Anterior cingulate cortex (tissue), 58 donors: ENCODE measurements around the gene PKDREJ.
"Not testable (repeated sequence)": the region's sequence is repeated elsewhere in the genome, so short reads cannot be mapped to it uniquely, and the experiment has no call there.

Experiments
- DNase-seq, 58 donors: peaks; one replicate each; lab custom pipeline; 2025; lab: John Stamatoyannopoulos, UW

PKDREJ gene

DNA sequence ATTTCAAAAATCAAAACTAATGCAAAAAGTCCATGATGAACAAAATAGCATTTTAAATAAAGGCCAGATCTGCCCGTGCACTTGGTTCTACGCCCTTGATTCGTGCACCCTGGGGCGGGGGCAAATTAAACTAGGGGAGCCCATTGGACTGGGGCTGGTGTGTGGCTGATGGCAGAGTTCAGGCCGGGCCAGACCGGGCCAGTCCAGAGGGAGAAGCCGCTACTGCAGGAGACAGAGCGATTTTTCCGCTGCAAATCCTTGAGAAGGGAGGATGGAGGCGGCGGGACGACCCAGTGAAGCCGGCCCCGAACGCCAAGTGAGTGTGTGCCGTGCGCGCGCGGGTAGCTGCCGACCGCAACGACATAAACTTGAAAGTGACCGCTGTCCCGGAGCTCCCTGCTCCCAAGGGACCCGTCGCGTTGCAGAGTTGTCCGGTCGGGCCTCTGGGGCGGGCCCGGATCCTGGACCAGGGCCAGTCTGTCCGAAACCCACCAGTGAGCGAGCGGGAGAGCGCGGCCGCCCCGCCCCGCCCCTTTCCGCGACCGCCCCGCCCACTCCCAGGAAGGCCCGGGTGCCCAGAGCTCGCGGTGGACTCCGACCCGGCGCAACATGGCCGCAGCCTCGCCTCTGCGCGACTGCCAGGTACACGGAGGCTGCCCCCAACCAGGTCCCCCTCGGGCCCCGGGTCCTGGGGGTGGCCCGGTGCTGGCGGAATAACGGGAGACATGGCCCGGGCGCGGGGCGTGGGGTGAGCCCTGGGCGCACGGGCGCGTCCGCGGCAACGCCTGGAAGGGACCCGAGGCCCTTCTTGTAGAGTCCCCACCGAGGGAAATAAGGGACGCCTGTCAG, 4.5 kb upstream of the PKDREJ start, which contains the start of gene TTC38:
Gene TTC38, plus strand, starts transcription at position 578 of the 849 bp plus-strand sequence. Its CDS starts 32 bp downstream, at position 610.
- peak in 57 of 58 donors; percentile 25 to 89 (median 74) for DNase-seq

DNA sequence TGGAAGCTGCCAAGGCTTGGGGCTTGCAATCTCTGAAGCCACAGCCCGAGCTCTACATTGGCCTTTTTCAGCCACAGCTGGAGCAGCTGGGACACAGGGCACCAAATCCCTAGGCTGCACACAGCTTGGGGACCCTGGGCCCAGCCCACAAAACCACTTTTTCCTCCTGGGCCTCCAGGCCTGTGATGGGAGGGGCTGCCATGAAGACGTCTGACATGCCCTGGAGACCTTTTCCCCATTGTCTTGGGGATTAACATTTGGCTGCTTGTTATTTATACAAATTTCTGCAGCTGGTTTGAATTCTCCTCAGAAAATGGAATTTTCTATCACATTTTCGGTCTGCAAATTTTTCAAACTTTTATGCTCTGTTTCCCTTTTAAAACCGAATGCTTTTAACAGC, 2.5 kb upstream of the PKDREJ start:
- not testable (repeated sequence) for DNase-seq

DNA sequence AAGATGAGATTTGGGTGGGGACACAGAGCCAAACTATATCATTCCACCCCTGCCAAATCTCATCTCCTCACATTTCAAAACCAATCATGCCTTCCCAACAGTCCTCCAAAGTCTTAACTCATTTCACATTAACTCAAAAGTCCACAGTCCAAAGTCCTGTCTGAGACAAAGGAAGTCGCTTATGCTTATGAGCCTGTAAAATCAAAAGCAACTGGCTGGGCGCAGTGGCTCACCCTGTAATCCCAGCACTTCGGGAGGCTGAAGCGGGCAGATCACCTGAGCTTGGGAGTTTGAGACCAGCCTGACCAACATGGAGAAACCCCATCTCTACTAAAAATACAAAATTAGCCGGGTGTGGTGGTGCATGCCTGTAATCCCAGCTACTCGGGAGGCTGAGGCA, 1.4 kb upstream of the PKDREJ start:
- DNase-seq, result not testable (repeated sequence)

DNA sequence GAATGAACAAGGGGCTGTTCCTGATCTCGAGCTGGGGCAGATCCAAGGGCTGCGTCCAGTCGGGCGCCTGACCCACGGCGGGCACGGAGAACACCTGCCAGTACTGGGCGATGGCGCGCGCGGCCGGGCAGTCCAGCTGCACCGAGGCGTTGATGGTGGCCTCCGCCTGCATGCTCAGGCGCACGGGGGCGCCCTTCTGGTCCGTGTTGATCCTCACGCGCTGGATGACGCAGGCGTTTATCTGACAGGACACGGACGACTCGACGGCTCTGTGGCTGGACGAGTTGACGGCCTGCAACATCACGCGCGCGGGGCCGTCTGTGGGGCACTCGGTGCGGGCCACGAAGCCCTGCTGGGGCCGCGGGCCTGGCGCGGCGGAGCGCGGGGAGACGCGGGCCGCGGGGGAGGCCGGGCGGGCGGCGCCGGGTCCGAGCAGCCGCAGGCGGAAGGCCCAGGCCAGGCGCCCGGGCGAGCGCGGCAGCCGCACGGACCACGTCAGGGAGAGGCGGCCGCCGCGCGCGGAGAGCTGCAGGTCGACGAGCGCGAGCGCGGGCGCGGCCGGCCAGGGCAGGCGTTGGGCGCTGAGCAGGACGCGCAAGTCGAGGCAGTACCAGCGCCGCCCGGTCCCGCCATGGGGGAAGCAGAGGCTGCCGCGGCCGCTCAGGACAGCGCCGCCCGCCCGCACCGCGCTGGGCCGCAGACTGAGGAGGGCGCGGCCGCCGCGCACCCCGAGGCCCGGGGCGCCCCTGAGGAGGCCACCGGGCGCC, 511 bp downstream of the PKDREJ start:
- peak in 9 of 58 donors; percentile 10 to 38 (median 17) for DNase-seq

DNA sequence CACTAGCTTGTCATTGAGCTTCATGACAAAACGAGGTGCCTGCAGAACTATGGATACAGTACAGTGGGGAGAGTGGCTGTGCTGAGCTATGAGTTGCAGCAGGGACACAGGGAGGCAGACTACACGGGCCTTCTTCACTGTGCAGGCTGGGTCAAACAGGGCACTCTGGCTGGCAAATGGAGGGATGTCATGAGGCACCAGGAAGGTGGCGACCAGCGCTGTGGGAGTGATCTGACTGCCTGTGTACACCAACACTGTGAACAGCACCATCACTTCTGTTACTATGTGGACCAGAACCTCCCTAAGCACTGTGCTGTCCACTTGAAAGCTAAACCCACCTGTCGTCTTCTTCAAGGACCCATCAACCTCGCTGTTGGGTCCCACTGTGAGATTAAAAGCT, 3.1 kb downstream of the PKDREJ start:
- no peak for DNase-seq

DNA sequence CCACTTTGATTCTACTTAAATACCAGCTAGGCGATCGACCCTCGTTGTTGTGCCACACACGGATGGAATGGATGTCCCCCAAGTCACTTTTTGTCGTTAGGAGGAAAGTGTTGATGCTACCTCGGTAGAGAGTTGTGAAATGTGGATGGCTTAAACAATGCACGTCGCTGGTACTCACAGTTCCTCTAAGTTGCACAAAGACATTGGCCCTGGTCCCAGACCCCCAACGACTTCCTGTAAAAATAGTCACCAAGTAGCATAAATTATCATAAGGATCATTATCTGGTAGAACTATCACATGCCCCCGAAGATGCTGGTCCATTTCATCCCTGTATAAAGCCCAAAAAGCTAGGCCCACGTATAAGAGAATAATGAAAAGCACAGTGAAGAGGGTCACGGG, 3.8 kb downstream of the PKDREJ start:
- no peak for DNase-seq

DNA sequence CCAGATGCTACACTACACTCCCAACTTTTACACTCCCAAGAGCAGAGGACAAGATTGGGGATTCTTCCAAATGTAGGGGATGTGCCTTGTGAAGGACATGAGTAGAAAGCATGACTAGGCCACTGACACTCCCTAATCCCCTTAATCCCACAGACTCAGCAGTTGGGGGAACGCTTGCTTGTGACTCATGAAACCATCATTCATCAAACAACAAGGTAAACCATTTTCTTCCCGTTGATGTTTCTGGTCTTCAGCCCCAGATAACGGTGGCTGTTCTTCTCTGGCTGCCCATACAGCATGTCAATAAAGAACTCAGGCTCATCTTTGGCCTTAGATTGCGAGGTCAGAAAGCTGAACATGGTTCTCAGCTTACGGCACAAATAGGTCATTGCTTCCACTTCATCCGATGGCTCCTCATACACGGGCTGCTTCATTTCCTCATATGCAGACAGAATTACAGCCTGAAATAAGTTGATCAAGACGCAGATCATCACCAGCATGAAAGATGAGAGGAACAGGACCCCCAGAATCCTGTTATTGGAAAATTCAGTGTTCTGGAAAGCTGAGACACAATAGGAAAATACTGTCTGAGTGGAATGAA, 6.7 kb downstream of the PKDREJ start:
- no peak for DNase-seq

DNA sequence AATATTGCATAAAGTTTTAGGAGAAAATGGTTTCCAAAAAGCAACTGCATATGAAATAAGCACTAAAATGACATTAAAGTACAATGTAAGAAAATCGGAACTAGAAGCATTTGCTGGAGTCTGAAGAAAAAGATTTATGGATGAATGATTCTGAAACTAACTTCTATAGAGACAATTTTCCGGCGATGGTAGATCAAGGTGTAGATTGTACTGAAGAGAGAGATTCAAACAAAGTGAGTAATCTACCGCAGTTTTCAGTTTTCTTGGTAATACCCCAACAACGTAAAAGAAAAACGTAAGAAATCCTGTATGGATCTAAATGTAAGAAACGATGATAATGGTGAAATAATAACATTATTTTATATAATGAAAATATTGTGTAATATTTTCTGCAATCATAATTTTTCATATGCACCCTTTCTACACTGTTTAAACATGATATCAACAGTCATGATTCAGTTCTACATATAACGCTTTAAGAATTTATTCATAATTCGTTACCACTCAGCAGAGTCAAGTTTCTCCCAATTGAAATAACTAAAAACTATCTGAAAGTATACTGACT, 11.2 kb downstream of the PKDREJ start:
- DNase-seq, result no peak

DNA sequence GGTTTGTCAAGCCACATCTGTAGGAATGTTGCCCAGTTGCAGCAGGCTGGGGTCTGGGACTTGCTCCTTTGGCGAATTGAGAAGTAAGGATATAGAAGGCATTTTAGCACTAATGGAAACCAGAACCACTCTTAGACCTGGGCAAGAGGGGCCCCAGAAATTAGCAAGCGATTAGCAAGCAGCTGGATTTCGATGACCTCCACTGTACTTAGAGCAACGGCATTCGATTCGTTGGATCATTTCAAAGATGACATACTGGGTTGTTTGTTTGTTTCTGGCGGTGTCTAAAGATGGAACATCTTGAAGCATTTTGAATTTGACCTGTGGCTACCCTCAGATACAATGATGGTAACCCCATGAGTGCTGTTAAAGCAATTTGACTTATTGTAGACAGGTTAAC, 11.9 kb downstream of the PKDREJ start:
- no peak for DNase-seq

DNA sequence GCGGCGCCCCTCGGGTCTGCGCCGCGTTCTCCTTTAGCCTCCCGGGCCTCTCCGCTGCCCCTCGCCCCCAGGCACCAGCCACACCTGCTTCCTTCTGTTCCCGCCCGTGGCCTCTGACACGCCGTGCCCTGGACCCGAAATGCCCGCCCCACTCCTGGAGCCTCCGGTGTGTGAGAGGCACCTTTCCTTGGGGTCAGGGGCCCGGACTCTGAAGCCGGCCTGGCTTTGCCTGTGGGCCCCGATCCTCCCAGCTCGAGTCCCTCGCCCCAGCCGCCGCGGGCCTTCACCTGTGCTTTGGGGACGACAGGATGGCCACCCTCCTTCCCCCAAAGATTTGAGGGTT, 12.4 kb downstream of the PKDREJ start:
- no peak for DNase-seq

DNA sequence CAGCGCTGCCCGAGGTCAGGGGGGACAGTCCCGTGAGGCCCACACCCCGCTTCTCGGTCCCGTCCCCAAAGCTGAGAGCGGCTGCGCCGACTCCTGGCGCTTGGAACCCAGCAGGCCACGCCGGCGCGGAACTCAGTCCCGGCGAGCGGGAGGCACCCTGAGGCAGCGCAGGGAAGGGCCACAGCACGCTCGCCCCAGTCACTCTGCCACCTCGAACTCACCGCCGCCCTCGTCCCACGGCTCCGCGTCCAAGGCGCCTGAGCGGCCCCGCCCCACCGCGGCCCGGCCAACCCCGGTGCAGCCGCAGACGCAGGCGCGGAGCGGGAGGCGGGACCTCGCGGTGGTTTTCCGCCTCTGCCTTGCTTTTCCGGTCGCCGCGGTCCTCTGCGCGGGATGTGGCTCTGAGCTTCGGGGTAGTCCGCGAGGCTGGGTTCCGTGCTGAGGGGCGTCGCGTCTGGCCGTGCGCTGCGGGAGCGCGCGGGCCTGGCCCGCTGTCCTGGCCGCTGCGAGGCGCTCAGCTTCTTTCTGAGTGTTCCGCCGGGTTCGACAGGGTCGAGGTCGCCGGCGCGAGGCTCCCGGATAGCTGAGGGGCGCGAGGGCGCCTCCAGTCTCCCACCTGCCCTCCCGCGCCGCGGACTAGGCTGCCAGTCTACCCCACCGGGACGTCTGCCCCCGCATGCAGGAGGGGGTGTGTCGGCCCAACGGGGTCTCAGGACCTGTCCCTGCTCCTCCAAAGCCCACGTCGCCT, 12.9 kb downstream of the PKDREJ start, which contains the start of gene CDPF1:
Gene CDPF1, minus strand, starts transcription at position 259 of the 748 bp plus-strand sequence. CDS start 2,009 bp downstream, outside the sequence.
- peak; percentile 45 to 91 (median 85) for DNase-seq

DNA sequence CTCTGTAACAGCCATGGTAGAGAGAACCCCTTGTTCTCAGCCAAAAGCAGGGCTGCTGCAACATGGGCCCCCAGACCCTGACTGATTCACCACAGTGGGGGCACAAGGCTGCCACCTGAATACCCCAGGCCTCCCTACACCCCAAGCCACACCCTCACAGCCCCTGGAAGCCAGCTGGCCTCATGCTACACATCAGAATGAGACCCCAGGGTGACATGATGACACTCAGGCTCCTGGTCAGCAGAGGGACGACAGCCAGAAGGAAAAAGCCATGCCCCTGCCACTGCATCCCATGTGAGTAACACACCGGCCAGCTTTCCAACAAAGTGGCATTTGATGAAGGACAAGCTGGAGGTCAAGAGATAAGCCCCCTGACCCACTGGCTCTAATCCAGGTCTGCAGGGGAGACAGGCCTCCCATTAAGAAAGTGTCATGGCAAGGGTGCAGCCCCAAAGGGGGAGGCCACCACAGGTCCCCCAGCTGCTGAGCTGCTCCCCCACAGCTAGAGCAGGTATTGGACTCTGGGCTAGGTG, 15.6 kb downstream of the PKDREJ start:
- no peak for DNase-seq

DNA sequence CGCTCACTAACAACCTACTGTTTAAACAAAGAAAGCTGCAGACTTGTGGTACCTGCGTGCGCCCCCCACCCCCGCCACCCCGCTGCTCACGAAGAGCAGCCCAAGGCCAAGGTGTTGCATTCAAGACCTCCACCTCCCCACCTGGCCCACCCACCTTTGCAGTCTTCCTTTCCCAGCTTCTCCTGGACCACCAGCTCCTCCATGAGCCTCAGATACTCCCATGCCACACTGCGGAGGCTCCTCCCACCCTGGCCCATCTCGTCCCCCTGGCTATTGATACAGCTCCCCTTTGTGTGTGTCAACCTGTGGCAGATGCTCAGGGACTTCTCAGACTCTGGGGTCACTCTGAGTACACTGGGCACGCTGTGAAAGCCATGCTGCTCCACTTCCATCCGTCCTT, 17.0 kb downstream of the PKDREJ start:
- DNase-seq, result no peak

DNA sequence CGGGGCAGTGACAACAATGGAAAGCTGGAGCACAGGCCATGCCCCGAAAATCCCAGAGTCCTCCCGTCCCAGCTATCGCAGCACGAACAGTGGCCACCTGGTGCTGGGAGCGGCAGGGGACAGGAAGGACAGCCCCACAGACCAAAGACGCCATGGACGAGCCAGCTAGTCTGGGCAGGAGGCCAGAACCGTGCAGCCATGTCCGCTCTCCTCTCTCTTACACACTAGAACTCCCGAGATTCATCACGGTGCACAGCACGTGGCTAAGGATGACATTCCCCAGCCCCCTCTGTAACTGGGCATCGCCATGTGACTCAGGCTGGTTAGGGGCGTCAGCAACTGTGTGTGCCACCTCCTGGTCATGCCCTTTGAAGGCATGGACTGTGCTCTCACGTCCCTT, 17.6 kb downstream of the PKDREJ start:
- DNase-seq, result peak in 37 of 58 donors; percentile 7 to 77 (median 39)

DNA sequence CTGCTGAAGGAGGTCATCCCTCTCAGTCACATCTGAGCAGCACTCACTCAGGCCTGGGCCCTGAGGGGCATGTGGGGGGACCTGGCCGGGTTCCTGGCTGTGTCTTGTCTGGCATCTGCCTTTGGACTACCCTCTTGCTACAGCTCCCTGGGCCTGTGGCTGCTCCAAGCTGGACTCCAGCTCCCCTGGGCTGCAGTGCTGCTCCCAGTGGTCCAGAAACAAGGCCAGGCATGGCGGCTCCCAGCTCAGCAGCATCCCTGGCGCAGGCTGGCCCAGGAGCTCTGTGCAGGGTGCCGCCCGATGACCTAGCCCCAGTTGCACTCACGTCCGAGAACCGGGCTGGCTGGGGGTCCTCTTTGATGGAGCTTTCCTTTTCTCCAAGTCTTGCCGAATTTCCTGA, 18.4 kb downstream of the PKDREJ start:
- DNase-seq, result no peak

DNA sequence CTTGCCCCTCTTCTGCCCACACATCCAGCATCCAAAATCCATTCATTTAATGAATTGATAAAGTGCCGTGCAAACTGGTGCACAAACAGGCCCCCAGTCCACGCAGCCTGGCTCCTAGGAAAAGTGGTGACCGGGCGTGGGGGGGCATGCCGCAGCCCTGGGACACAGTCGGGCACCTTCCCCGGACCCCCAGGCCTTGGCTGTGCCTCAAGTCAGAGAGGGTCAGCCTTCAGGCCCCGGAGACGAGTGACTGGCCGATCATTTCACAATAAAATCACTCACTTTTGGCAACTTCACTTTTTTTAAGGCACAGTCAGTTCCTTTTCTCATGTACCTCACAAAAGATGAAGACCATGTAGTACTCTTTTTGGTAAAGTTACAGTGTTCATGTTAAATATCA, 21.1 kb downstream of the PKDREJ start:
- DNase-seq, result no peak

DNA sequence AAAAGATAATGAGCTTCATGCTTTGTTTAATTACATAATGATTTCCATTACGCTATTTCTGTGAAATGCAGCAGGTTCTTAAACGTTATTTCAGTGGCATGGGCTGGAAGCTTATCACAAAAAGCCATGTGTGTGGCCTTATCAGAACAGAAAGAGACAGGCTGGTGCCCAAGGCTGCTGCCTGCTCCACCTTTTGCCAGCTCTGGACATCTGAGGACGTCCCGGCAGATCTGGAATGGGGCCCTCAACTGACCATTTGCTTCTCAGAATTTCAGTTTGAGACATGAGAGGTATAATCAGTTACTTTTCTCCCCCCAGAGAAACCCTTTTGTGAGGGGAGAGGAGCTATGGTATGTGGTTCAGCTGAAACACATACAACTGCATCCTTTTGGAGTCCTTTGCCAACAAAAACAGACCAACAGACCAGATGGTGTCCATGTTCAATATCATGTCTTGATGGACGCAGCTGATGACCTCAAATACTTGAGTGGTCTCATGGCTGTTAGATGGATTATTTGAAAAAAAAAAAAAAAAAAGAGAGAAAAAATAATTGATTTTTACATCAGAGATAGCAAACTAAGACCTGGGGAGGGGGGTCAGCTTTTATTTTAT, 21.6 kb downstream of the PKDREJ start:
- DNase-seq, result no peak

DNA sequence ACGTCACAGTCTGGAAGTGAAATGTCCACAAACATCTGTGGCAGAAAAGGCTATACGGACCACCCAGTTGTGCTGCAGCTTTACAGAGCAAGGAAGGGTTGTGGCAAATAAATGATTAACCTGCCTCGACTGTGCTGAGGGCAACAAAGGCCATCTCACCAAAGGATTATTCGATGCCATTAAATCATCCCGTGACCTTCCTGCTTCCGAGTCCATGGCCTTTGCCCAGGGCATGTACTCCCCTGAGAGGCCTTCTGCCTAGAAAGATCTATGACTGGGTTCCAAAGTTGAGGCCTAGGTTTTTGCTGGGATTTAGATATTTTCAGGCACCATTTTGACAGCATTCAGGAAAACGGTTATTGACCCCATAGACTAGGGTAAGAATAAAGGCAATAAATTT, 22.2 kb downstream of the PKDREJ start:
- no peak for DNase-seq

DNA sequence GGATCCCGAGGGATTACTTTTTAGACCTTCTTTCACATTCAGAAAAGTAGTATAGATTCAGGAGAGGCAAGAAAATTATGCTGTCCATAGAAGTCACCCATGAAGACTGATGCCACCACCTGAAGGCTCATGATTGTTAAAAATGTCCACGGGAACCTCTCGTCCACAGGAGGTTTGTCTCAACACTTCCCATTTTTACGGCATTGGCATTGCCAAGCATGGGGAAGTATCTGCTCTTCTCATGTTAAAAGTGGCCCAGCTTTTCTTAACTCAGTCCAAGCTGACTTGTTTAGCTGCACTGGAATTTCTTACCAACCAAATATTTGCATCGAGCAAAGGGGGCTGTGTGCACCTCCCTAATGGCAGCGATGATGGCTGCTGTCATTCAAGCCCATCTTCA, 22.6 kb downstream of the PKDREJ start:
- DNase-seq, result no peak
